ENCODE results near the gene ANKRD13D. TPM values are rescaled to one million over a fixed set of nuclear protein-coding genes. Genes with fewer than 3 reads are reported as not detected.

ANKRD13D gene
- total and polyA plus RNA-seq, 2 of the 8 experiments (the other 6 are each of a cell fraction or from before 2014, with no cell fraction given), result 24.9 to 26.5 TPM

DNA sequence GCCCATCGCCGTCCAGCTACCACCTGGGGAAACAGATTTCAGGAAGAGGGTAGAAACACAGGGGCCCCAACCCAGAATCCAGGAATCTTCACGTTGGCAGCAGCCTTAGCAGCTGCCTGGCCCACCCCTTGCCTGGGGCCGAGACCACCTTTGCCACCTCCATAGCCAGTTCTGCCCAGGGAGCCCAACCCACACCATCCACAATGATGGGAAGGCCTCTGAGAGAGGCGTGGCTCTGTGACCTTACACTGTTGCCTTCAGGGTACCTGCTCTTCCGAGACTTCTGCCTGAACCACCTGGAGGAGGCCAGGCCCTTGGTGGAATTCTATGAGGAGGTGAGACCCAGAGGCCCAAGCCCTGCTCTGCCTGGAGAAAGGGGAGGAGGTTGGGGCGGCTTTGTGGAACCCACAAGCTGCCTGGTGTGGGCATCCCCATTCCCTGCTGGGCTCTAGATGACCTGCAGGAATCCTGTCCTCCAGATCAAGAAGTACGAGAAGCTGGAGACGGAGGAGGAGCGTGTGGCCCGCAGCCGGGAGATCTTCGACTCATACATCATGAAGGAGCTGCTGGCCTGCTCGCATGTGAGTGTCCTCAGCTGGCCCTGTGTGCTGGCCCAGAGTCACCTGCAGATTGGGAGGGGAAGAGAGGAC lies 10.0 kb upstream of the ANKRD13D start:
- H3K27ac ChIP-seq (ENCODE audit: low read depth, low read length), result no peak overlapping the region
- H2BK20ac ChIP-seq (ENCODE audit: low read length), result no peak overlapping the region
- WGBS, 2 experiments (ENCODE audit: extremely low coverage in 1 of 2, insufficient coverage in 1 of 2, insufficient read length in 1 of 2, insufficient replicate concordance in 2 of 2, low coverage in 1 of 2, low lambda C conversion rate in 2 of 2, missing lambda C conversion rate in 1 of 2), result 90% methylated on average over 14 of the region's 14 CpGs; no CpG with 5 or more reads in 1 of the 2 experiments
- no peak overlapping the region for H2AFZ ChIP-seq (ENCODE audit: low read length)
- H4K5ac ChIP-seq (ENCODE audit: insufficient read length, low read depth, low read length), result no peak overlapping the region
- POLR2A ChIA-PET (ENCODE audit: partially characterized antibody), result interaction anchor here (0.9 to 1.4 kb wide), 3 partner anchors 9 to 222 kb away, joined by 3 to 7 read pairs (median 4); partner anchors contain the start of gene GRK2
- peaks cover 0 to 24% (median 15%) of the 10 kb centered on the region in 4 experiments; a peak in 6 of 7 replicates for H3K4me1 ChIP-seq (replicated peaks in 1 of 4; ENCODE audit: control insufficient read depth in 3 of 4, insufficient read depth in 4 of 4, low read length in 3 of 4)
- no peak overlapping the region for H3K9ac ChIP-seq (replicated peaks in 1 of 4; ENCODE audit: extremely low read depth in 1 of 4, low read depth in 3 of 4, low read length in 3 of 4)
- peaks cover 6% of the 10 kb centered on the region; the same call in 1 of the 2 replicates for H3K79me1 ChIP-seq (ENCODE audit: low read depth, low read length)
- FAIRE-seq (no peak), DNase-seq (ENCODE audit: low read depth in 1 of 2, low spot score in 2 of 2) (no peak)
- no peak overlapping the region for H2BK5ac ChIP-seq (ENCODE audit: low read depth, low read length)
- H3K36me3 ChIP-seq (ENCODE audit: control insufficient read depth in 2 of 4, insufficient read depth in 4 of 4, low read length in 3 of 4), result peaks cover 12 to 38% (median 36%) of the 10 kb centered on the region in 4 experiments
- no peak overlapping the region for H3K4me2 ChIP-seq (ENCODE audit: insufficient read depth in 1 of 2, low read depth in 2 of 2, low read length in 2 of 2)
- no peak overlapping the region for H2AK5ac ChIP-seq (ENCODE audit: low read depth, low read length)
- H3K23me2 ChIP-seq (ENCODE audit: low read depth, low read length), result no peaks in the 10 kb centered on the region; the same call in 1 of the 2 replicates
- no peaks in the 10 kb centered on the region for H3K9me3 ChIP-seq (ENCODE audit: insufficient read depth in 2 of 2, low read depth in 1 of 2, low read length in 1 of 2)
- H2BK12ac ChIP-seq (ENCODE audit: low read depth, low read length), result no peak overlapping the region
- H4K91ac ChIP-seq (replicated peaks; ENCODE audit: insufficient read length, low read length), result no peak overlapping the region
- H4K8ac ChIP-seq (ENCODE audit: extremely low read depth, insufficient read depth, low read length), result no peak overlapping the region; the same call in 1 of the 2 replicates
- no peaks in the 10 kb centered on the region for H3K27me3 ChIP-seq (replicated peaks in 1 of 4; ENCODE audit: control insufficient read depth in 3 of 4, extremely low read depth in 1 of 4, insufficient read depth in 3 of 4, low read length in 3 of 4)
- peaks cover 0 to 7% of the 10 kb centered on the region in 2 experiments for H4K20me1 ChIP-seq (replicated peaks in 1 of 2; ENCODE audit: control insufficient read depth in 1 of 2, insufficient read depth in 2 of 2, low read length in 2 of 2)
- peaks cover 0 to 17% of the 10 kb centered on the region in 2 experiments; a peak in 1 of 4 replicates for H3K79me2 ChIP-seq (ENCODE audit: control insufficient read depth in 1 of 2, insufficient read depth in 2 of 2, low read length in 2 of 2)
- no peak overlapping the region for H3K14ac ChIP-seq (ENCODE audit: insufficient read length)
- CTCF ChIA-PET (ENCODE audit: partially characterized antibody), result interaction anchor here (0.6 to 3.7 kb wide), 7 partner anchors 9 to 110 kb away, joined by 3 to 27 read pairs (median 4); partner anchors contain the start of genes ANKRD13D and GRK2
- no peak overlapping the region for H3K4me3 ChIP-seq (ENCODE audit: extremely low read depth in 1 of 4, insufficient read depth in 2 of 4, low read depth in 3 of 4, low read length in 4 of 4)
- H3K56ac ChIP-seq (replicated peaks; ENCODE audit: insufficient read length, low read depth, low read length), result no peak overlapping the region
- no peak overlapping the region for H2BK120ac ChIP-seq (replicated peaks; ENCODE audit: low read depth, low read length)
- no peak overlapping the region for H2BK15ac ChIP-seq (ENCODE audit: low read length)
- no peak overlapping the region for H3K23ac ChIP-seq (ENCODE audit: insufficient read length)
- H3K4ac ChIP-seq (replicated peaks; ENCODE audit: insufficient read length, low read depth, low read length), result no peak overlapping the region
- no peak overlapping the region for H3K18ac ChIP-seq (ENCODE audit: extremely low read depth, low read length)
- no peak for TF ChIP-seq PHF8 (conservative IDR thresholded peaks at IDR 0.05; ENCODE audit: low read depth, low read length)
- no peak for TF ChIP-seq E2F6 (IDR thresholded peaks at IDR 0.05)
- TF ChIP-seq MAFK (IDR thresholded peaks at IDR 0.05; ENCODE audit: low read depth, low read length), result no peak
- TF ChIP-seq JUND (IDR thresholded peaks at IDR 0.05; ENCODE audit: low read length), result no peak
- TF ChIP-seq EZH2 (IDR thresholded peaks at IDR 0.05; ENCODE audit: low read depth, low read length, severe bottlenecking), result no peak
- TF ChIP-seq, protein P1, sequence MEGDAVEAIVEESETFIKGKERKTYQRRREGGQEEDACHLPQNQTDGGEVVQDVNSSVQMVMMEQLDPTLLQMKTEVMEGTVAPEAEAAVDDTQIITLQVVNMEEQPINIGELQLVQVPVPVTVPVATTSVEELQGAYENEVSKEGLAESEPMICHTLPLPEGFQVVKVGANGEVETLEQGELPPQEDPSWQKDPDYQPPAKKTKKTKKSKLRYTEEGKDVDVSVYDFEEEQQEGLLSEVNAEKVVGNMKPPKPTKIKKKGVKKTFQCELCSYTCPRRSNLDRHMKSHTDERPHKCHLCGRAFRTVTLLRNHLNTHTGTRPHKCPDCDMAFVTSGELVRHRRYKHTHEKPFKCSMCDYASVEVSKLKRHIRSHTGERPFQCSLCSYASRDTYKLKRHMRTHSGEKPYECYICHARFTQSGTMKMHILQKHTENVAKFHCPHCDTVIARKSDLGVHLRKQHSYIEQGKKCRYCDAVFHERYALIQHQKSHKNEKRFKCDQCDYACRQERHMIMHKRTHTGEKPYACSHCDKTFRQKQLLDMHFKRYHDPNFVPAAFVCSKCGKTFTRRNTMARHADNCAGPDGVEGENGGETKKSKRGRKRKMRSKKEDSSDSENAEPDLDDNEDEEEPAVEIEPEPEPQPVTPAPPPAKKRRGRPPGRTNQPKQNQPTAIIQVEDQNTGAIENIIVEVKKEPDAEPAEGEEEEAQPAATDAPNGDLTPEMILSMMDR (IDR thresholded peaks at IDR 0.05; ENCODE audit: control extremely low read depth in 1 of 3, insufficient read depth in 1 of 3, low read depth in 1 of 3, low read length in 3 of 3), result no peak
- no peak for TF ChIP-seq SRF (IDR thresholded peaks at IDR 0.05; ENCODE audit: low read depth, low read length)
- no peak for TF ChIP-seq CREB1 (IDR thresholded peaks at IDR 0.05)
- TF ChIP-seq TCF12 (IDR thresholded peaks at IDR 0.05; ENCODE audit: low read depth, low read length), result no peak
